ENCODE data around the gene MTFR1L. TPM values are rescaled to one million over a fixed set of nuclear protein-coding genes. Genes with fewer than 3 reads are reported as not detected.

Gene MTFR1L
- total and polyA plus RNA-seq, 9 of the 15 experiments (the other 6 are each of a cell fraction or from before 2014, with no cell fraction given), result 41.4 to 98.5 (median 53.7) TPM

DNA sequence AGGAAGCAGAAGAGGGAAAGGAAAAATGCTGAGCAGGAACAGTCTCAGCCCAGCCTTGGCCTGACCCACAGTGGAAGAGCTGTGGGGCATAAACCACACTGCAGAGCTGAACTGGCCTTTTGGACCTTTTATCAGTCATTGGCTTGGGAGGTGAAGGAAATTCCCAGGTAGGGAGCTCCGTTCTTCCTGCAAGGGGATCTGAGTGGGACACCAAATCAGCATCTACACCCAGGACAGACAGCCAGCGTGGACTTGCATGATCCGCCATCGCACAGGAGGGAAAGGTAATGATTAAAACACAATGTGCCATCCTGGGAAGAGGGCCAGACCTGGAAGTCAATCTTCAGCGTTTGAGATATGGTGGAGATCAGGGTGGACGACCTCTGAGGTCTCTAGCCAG, 1.2 kb upstream of the MTFR1L start (continued):
- TF ChIP-seq, protein P1, sequence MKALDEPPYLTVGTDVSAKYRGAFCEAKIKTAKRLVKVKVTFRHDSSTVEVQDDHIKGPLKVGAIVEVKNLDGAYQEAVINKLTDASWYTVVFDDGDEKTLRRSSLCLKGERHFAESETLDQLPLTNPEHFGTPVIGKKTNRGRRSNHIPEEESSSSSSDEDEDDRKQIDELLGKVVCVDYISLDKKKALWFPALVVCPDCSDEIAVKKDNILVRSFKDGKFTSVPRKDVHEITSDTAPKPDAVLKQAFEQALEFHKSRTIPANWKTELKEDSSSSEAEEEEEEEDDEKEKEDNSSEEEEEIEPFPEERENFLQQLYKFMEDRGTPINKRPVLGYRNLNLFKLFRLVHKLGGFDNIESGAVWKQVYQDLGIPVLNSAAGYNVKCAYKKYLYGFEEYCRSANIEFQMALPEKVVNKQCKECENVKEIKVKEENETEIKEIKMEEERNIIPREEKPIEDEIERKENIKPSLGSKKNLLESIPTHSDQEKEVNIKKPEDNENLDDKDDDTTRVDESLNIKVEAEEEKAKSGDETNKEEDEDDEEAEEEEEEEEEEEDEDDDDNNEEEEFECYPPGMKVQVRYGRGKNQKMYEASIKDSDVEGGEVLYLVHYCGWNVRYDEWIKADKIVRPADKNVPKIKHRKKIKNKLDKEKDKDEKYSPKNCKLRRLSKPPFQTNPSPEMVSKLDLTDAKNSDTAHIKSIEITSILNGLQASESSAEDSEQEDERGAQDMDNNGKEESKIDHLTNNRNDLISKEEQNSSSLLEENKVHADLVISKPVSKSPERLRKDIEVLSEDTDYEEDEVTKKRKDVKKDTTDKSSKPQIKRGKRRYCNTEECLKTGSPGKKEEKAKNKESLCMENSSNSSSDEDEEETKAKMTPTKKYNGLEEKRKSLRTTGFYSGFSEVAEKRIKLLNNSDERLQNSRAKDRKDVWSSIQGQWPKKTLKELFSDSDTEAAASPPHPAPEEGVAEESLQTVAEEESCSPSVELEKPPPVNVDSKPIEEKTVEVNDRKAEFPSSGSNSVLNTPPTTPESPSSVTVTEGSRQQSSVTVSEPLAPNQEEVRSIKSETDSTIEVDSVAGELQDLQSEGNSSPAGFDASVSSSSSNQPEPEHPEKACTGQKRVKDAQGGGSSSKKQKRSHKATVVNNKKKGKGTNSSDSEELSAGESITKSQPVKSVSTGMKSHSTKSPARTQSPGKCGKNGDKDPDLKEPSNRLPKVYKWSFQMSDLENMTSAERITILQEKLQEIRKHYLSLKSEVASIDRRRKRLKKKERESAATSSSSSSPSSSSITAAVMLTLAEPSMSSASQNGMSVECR (CRISPR knock-in tag; IDR thresholded peaks at IDR 0.05), result no peak
- TF ChIP-seq FOXJ3 (CRISPR knock-in tag; IDR thresholded peaks at IDR 0.05) (no peak), YY1 (IDR thresholded peaks at IDR 0.05; ENCODE audit: borderline replicate concordance in 1 of 3, control insufficient read depth in 1 of 3, extremely low read depth in 1 of 3, insufficient read depth in 3 of 3, insufficient read length in 1 of 3, insufficient replicate concordance in 2 of 3, low read depth in 1 of 3, low read length in 2 of 3) (peak in 1 of 3 experiments; percentile 7), ZNF586 (CRISPR knock-in tag; conservative IDR thresholded peaks at IDR 0.05) (no peak)
